Globus pallidus (tissue), 1 donor: Measurements from ENCODE around the gene ATP1A1.
A peak's percentile ranks its signal among the peaks of the same experiment; 100 is the strongest.

ENCODE experiments used
- DNase-seq: peaks from one replicate; pipeline ENCODE4 v3.0.0-alpha.2; 2015; ENCODE audit warnings: low spot score

The ATP1A1 gene

DNA sequence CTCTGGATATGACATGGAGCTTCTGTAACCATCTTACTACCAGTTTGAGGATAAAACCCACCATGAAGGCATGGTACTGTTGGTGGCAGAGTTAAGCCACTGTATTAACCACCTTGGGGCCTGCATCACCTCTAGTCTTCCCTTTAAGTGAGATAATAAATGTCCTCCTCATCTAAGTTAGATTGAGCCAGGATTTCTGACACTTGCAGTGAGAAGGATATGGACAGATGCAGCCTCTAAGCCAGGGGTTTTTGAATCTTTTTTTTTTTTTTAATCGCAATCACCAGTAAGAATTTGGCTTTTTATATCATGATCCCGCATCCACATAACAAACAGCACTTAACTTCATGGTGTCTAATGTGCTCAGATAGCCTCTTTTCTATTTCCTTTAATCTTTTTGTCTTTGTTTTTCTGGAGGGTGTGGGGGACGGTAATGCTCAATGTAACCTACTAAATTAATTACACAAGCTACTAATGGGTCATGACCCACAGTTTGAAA is 42.2 kb downstream of the ATP1A1 start:
- no peak for DNase-seq

DNA sequence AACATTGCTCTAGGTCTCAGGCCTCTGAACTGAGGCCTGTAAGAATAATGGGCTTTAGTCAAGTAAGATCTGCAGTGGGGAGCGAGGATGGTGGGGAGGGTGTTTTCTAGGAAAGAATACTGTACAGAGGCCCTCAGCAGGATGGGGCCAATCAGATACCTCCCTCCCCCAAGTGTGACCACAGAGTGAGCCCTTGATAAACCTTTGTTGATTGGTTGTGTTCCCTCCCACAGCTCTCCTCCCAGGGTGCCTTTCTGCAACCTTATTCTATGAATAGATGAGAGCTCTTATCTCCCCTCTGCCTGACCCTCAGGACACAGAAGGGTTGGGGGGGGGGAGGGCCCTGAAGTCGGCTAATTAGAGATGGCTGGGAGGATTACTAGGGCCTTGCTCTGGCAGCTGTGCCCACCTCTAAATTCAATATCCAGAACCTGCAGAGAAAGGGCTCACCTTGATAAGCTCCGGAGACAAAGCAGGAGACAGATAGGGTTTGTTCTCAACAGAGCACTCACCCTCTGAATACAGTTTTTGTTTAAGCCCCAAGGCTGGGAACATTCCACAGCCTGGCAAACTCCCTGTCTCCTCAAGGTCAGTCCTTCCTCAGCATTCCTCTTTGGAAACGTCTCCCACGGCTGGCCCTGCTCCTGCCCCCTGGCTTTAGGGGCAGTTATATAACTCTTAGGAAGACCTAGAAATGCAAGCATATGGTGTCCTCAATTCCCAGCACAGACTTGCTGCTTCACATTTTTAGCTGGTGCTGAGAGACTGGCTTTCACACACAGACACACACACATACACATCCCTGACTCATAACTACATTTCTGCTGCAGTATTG is 42.9 kb downstream of the ATP1A1 start:
- DNase-seq = peak; percentile 46

DNA sequence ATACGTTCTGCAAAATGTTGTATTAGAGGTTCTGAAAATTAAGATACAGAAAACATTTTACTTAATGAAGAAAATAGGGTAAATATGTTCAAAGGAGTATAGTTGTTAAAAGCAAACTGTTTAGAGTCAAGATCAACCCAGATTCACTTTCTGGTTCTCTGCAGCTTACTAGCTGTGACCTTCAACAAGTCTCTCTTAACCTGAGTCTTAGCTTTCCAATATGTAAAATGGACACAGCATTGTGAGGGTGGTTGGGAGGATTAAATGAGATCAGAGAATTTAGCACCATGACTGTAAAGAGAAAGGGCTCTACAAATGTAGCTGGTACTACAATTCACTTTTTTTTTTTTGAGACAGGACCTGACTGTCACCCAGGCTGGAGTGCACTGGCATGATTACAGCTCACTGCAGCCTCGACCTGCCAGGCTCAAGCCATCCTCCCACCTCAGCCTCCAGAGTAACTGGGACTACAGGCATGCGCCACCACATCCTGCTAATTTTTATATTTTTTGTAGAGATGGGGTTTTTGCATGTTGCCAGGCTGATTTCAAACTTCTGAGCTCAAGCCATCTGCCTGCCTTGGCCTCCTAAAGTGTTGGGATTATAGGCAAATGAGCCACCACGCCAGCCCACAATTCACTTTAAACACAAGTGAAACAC is 43.9 kb downstream of the ATP1A1 start:
- DNase-seq = no peak

DNA sequence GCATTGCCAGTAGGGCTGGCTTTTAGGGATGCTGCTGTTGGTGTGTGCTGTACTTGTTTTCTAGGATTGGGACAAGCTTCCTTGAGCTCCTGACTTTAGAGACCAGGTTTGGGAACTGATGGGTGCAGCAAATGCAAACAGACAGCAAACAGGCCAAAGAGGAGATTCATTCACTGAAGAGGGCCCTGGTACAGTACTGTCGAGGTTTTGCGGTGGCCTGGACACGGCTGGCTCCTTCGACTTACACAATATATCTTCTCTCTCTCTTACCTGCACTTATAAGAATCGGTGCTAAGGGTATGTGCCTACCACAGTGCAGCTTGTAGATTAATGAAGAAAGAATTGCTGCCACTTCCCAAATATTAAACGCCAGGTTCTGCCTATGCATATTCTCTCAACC is 44.6 kb downstream of the ATP1A1 start:
- no peak for DNase-seq

DNA sequence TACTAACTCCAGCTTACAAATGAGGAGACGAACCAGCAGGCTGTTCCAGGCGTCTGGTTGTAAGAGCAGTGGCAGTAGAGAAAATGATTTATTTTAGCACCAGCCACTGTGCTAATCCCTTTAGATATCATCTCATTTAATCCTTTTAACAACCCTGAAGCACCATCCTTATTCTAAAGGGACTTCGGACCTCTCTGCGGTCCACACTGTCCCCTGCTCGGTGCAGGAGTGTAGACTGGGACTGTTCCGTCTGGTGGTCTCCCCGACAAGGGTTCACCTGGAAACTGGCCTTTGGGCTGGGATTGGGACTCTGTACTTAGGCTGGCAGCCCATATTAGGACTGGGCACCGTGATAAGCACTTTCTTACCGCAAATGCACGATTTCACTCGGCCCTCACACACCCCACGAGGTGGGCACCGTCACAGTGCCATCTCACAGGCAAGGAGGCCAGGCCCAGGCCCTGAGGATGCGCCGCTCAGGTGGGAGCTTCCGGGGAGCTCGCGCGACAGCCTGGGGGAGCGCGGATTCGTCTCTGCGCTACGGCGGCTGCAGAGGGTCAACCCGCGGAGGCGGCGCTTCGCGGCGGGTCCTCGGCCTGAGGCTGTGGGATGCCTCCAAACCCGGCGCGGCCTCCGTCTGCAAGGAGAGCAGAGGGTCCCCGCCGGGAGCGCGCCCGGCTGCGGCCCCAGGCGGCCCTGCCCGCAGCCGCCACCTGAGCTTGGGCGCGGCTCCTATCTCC is 45.2 kb downstream of the ATP1A1 start:
- peak; percentile 72 for DNase-seq

DNA sequence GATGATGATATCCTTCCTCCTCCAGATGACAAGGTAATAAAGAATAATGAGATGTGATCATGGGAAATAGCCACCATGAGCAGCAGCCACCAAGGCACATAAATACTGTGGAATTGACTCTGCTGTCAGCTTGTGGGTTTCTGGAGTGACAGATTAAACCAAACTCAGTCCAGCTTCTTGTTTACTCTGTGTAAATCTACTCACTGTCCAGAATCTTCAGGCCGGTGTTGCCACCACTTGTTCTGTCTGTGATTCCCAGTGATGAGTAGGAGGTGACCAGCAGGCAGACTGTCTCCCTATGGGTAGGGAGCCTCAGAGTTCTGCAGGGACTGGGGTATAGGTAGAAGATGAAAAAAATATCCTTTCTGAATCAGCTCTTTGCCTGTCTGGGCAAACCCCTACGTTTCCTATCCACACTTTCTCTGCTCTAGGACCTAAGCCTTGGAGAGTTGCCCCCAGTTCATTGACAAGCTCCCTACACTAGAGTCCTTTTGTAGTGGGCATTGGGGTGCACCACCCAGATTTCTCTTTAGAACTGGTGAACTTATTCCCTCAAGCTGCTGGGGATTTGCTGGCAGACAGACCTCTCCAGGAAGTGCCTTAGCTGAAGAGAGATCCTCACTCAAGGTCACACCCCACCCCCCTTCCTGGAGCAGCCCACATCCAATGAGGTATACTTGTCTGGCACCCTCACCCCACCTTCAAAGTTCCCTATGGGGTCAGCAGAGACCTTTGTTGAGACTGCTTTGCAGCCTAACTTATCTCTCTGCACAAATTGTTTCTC is 47.6 kb downstream of the ATP1A1 start:
- no peak for DNase-seq

DNA sequence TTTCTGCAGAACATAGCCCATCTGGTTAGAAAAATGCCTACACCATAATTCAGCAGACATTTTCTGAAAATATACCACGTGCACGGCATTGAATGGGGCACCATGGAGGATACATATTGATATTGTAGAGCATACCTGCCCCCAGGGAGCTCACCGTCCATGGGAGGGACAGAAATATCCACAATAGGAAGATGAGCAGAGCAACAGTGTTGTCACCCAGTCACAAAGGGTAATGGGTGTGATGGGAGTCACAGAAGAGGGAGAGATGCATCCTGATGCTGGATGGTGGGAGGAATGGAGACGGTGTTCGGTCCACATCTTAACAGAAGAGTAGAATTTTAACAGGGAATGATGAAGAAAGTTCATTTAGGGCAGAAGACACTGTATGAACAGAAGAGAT is 51.4 kb downstream of the ATP1A1 start:
- DNase-seq = no peak

DNA sequence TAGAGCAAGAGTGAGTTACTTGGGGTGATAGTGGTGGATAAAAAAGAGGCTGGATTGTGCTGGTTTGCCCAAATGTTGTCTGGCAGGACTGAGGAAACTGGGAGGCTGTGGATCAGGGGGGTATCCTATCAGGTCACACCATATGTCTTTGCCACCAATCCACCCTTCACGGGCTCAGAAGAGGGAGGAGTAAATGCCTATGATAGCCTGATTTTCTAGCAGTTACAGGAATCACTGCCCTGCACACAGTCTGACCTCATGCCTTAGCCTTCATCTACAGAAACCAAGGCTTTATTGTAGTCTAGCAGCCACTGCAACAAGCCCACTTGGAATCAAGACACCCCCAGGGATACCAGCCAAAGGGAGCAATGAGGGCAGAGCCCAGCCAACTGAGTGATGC is 51.8 kb downstream of the ATP1A1 start:
- no peak for DNase-seq

DNA sequence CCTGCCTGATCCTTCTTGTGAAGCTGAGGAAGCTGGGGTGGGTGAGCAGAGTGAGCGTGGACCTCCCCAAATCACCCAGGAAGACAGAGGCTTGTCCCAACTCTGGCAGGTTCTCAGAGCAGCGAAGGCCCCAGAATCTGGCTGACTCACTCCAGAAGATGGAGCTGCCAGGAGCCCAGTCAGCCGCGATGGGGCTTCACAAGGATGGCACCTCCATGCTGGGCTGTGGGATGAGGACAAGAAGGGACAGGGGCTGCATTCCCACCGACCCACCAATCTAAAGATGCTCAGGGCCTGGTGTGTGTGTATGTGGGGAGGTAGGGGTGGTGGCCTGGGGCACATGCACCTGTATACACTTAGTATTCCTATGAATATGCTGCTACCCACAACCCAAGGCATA is 52.9 kb downstream of the ATP1A1 start:
- DNase-seq = no peak

DNA sequence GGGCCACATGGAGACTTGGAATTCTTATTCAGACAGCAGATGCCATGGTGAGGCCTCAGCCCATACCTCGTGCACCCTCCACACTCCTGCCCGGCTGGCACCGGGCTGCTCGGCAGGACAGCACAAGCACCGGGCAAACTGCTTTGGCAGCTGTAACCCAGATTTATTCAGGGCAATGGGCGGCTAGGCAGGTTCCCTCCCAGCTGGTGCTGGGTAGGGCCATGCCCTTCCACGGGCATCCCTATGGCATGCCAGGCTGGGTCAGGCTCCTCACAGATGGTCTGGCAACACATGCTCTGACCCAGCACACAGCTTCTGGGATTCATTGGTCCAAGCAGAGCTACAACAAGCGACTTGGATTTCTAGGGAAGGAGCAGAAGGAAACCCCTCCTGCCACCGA is 53.4 kb downstream of the ATP1A1 start:
- peak; percentile 54 for DNase-seq

DNA sequence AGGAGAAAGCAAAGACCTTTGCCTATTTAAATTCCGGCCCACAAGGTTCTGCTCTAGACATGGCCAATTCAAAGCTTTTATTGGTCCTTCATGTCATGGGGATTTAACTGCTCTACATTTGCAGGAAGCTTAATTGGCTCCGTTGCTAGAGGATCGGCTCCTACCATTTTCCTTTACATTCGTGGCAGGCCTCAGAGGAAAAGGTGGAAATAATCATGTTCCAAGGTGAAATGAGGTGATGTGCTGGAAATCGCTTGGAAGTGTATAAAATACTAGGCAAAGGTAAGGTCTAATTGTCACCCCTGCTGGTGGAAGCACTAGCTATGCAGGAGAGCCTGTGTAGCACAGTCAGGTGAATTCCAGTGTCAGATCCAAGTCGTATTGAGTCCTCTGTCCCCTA is 55.5 kb downstream of the ATP1A1 start:
- DNase-seq = no peak

DNA sequence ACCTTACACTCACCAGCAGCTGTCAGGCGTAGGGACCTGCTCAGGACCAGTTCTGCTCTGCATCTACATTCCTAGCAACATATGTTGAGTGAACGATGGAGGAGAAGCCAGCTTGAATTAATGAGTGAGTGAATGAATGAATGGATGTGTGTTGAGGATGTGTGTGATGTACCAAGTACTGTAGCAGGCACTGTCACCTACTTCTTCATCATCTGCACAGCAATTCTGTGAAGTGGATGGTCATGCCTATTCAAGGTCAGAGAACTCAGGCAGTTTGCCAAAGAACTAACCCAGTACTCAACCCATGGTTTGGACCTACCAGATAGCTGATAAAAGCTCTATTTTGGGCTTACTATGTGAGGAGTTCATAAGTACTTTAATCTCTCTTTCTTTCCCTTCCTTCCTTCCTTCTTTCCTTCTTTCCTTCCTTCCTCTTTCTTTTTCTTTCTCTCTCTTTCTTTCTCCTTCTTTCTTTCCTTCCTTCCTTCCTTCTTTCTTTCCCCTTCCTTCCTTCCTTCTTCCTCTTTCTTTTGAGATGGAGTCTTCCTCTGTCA is 56.9 kb downstream of the ATP1A1 start:
- no peak for DNase-seq

DNA sequence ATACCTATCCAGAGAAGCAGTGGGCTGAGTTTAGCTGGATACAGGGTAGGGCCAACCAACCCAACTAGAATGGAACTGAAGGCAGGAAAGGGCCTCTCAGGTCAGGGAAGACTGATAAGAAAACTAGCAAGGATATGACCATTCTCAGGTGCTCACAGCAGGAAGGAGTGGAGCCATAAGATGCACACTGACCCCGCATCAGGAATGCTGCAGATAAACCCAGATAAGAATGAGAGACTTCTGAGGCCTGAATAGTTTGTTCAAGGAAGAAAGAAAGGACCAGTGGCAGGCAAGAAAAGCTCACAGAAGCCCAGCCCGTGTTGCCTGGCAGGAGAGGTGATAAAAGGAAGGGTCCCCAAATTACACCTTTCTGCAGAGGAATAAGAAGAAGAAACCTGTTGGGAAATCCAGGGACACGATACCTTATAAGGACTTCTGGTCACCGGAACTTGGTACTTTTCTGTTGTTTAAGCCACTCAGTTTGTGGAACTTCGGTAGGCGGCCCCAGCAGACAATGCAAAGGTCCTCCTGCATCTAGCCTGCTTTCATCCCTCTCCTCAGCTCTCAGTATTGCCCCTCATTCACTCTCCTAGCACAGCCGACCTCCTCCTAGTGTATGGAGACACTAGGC is 58.9 kb downstream of the ATP1A1 start:
- no peak for DNase-seq

DNA sequence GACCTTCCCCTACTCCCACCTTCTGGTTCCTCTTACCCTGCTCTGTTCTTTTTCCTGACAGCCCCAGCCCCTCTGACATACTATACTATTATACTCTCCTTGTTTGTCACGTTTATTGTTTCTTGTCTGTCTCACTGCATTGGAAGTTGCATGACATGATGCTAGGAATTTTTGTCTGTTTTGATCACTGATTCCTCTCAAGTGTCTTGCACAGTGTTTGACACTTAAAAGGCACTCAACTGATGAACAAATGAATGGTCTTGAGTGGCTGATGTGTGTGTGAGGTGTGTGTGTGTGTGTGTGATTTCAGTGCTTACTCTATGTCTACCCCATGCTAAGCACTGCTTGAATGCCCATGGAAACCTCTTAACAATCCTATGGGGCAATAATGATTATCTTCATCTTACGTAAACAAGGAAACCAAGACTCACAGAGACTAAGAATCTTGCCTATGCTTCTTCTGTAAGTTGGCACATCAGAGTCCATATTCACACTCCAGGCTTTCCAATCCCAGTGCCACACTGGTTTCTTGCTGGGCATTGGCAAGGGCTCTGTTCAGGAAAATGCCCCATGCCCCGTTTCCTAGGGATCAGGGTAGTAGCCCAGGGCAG is 59.7 kb downstream of the ATP1A1 start:
- no peak for DNase-seq

DNA sequence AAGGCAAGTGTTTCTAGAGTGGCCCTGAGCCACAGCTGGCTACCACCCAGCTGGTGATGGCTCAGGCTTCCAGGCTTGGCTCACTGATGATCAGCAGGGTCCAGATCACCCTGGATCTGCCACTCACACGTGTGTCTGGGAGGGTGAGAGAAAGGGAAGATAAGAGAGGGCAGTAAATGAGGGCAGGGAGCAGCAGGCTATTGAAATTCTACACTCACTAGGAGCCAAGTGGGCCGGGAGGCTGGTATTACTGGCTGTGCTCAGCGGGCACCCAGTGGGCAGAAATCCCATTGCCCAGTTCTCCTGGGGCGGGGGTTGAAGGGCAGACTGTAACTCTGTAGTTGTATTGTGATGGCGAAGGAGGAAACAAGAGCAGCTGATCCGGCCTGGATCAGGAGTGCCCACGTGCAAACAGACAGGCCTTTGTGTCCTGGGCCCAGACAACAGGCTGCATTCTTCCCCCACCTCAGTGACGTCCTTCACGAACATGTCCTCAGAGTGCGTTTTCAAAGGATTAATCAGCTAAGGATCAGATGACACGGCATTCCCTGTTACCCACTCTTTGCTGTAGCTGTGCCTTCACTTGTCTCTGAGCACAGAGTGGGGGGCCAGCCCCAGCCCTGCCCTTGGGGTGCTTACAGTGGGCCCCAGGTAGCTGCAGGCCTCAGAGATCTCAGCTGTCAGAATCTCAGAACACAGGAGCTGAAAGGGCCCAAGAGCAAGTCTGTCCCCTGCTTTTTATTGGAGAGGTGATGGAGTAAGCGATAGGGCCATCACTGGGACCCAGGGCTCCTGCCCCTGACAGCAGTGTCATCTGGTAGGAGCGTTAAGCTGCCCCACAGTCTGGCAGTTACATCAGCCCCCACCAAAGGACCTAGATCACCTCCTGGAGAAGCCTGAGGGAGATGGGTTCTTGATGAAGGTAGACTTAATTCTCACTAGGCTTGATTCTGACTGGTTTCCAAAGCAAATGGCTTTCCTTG is 60.5 kb downstream of the ATP1A1 start:
- DNase-seq = peak; percentile 99

DNA sequence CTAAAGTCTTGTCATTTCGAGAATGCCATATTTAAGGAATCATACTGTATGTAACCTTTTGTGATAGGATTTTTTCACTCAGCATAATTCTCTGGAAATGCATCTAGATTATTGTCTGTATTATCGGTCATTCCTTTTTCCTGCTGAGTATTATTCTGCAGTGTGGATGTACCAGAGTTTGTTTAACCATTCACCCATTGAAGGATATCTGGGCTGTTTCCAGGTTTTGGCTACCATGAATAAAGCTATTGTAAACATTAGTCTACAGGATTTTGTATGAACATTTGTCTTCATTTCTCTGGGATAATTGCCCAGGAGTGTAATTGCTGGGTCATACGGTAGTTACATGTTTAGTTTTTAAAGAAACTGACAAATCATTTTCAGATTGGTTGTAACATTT is 61.8 kb downstream of the ATP1A1 start:
- no peak for DNase-seq

DNA sequence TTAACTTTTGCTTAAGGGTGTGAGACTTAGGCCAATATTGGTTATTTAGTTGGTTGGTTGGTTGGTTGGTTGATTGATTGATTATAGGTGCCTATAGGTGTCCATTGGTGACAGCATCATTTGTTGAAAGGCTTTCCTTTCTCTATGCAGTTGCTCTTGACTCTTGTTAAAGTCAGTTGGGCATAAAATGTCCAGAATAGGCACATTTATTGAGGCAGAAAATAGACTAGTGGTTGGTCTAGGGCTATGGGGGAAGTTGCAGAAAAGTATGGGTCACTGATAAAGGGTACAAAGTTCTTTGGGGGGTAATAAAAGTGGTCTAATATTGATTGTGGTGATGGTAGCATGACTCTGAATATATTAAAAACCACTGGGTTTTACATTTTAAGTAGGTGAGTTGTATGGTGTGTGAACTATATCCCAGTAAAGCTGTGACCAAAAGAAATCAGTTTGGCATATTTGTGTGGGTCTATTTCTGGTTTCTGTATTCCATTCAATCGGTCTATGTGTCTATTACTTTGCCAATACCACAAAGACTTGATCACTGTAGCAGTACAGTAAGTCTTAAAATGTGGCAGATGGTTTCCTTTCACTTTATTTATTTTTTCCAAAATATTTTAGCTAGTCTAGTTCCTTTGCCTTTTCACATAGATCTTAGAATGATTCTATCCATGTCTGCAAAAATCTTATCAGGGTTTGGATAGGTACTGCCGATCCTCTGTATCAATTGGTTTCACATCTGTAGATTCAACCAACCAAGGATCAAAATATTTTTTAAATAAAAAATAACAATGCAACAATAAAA is 63.0 kb downstream of the ATP1A1 start:
- no peak for DNase-seq

DNA sequence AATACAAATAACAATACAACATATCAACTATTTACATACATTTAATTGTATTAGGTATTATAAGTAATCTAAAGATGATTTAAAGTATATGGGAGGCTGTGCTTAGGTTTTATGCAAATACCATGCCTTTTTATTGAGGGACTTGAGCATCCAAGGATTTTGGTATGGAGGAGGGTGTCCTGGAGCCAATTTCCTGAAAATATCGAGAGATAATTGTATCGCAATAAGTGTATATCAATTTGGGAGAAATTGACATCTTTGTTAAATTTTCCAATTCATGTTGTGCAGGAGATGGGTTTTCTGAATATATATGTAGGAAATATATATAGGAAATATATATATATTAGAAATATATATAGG is 63.5 kb downstream of the ATP1A1 start:
- no peak for DNase-seq

DNA sequence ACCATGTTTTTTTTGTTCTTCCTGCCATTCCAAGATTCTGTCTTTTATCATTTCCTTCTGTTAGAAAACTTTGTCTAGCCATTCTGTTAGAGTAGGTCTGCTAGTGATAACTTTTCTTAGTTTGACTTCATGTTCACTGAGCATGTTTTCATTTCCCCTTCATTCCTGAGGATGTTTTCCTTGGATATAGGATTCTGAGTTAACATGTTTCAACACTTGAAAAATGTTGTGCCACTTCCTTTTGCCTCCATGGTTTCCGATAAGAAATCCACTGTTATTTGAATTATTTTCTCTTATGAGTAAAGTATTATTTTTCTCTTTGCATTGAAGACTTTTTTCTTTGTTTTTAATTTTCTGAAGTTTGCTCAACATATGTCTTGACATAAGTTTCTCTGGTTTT is 66.7 kb downstream of the ATP1A1 start:
- no peak for DNase-seq
